Endothelial cell of umbilical vein (primary cell): ENCODE data around the gene AGBL4.

ENCODE experiments used
- EZH2 ChIP-seq: IDR thresholded peaks from 2 replicates; pipeline ENCODE4 v1.6.1; 2012; ENCODE audit warnings: borderline replicate concordance, low read depth, mild to moderate bottlenecking, moderate library complexity, low read length, inconsistent platforms; ENCODE audit not compliant: severe bottlenecking
- POLR2AphosphoS5 ChIP-seq: IDR thresholded peaks from 2 replicates; pipeline ENCODE4 v1.6.1; 2012; ENCODE audit warnings: low read depth, mild to moderate bottlenecking, control low read depth, low read length, moderate library complexity; ENCODE audit not compliant: insufficient read depth
- TF ChIP-seq, protein P1 (sequence below): IDR thresholded peaks from 2 replicates; pipeline ENCODE4 v1.6.1; 2011; ENCODE audit not compliant: insufficient read depth, insufficient read length

DNA sequence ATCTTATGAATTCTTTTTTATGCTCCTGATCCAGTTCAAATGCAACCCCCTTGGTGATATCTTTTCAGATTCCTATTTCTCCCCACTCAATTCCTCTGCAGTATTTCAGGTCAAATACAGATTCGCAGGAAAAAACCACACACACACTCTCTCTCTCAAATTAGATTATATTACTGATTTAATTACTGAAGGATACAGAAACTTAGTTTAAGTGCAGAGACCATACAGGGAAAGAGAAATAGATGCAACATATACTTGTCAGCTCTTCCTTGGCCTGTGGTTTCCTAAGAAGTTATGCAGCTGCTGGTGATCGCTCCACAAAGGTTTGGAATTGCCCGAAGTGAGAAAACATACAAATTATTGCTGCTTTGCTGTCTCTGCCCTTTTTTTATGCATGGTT is 400.9 kb downstream of the AGBL4 start:
- TF ChIP-seq POLR2AphosphoS5 (no peak), EZH2 (no peak)
- TF ChIP-seq, protein P1, sequence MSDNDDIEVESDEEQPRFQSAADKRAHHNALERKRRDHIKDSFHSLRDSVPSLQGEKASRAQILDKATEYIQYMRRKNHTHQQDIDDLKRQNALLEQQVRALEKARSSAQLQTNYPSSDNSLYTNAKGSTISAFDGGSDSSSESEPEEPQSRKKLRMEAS = no peak
